Hypothalamus (tissue), 51 donors: ENCODE data around the gene DLL1.

Source experiments
- DNase-seq, 51 donors: peaks; one replicate each; lab custom pipeline; 2025; lab: John Stamatoyannopoulos, UW

DLL1 gene

DNA sequence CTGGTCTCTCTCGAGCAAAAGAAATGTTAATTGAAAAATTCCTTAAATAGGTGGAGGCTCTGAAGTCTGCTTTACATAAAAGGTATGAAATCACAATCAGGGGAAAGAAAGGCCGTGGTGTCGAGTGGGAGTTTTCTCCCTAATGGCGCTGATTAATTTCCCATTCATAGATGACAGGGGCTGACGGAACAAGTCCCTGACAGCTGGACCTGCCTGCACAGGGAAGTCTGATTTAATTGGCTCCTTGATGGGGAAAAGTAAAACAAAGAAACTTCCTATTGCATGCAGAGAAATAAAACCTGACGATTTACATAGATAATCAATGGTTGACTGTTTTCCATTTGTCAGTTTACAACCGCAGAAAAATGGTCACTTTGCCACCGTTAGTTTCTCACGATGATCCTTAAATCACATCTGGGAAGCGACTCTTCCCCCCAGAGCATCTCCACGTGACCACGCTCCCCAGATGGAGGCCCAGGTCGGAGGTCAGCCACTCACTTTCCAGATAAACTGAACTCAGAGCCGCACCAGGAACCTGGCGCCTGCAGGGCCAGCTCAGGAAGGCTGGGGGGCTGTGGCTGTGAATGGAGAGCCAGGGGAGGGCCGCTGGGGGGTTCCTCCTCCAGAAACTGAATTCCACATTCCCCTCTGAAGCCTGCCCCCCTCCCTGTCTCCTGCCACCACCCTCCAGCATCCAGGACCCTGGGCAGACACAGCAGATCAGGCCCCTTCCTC is 55.3 kb downstream of the DLL1 start:
- DNase-seq: no peak

DNA sequence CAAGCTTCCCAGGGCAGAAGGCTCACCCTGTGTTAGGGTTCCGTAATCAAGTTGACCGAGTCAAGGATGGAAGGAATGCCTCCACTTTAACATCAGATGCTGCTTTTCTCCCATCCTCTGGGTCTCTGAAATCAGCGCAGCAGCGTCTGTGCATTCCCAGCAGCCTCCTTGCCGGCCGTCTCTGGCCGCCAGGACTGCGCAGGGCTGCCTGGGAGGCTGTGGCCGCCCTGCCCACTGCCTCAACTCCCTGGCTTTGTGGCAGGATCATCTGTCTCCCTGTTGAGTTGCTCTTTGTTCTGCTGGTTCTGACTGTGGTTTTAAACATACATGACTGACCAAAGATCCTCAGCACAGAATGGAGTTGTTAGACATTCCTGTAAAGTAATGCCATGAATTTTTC is 56.5 kb downstream of the DLL1 start:
- DNase-seq: peak in 7 of 51 donors; percentile 10 to 35 (median 30)

DNA sequence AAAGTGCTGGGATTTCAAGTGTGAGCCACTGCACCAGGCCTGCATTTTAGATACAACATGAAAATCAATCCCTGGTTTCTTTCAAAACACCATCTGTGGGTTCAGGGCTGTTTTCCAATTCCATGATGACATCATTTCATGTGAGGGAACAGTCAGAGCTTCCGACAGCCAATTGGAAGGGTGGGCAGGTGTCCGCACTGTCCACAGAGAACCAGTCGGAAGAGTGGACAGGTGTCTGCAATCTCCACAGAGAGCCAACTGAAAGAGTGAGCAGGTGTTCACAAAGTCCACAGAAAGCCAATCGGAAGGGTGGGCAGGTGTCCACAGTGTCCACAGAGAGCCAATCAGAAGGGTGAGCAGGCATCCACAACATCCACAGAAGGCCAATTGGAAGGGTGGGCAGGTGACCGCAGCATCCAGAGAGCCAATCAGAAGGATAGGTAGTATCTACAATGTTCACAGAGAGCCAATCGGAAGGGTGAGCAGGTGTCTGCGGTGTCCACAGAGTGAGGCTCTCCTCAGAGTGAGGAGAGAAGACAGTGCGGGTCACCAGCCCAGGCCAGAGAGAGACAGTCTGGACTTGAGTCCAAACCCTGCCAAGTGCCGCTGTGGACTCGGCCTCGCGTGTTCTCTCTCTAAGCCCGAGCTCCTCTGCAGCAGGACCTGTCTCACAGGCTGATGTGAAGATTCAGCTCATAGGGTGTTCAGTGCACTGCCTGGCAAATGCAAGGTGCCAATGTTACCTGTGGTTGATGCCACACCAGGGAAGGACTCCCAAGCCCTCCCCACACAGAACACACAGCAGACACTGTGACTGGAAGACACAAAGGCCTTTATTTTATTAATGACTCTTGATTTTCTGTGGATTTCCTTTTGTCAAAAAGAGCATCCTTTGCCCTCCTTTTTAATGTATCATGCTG is 57.3 kb downstream of the DLL1 start:
- DNase-seq: peak in 6 of 51 donors; percentile 7 to 39 (median 21)
